HG02588 (cell line): ENCODE measurements around the gene UMOD.

Source experiments
- ATAC-seq: cut with Tn5 transposase; IDR thresholded peaks from one replicate; pipeline ENCODE4 v1.9.1; 2021; ENCODE audit warnings: mild to moderate bottlenecking, moderate library complexity; ENCODE audit not compliant: unreplicated experiment

UMOD gene

DNA sequence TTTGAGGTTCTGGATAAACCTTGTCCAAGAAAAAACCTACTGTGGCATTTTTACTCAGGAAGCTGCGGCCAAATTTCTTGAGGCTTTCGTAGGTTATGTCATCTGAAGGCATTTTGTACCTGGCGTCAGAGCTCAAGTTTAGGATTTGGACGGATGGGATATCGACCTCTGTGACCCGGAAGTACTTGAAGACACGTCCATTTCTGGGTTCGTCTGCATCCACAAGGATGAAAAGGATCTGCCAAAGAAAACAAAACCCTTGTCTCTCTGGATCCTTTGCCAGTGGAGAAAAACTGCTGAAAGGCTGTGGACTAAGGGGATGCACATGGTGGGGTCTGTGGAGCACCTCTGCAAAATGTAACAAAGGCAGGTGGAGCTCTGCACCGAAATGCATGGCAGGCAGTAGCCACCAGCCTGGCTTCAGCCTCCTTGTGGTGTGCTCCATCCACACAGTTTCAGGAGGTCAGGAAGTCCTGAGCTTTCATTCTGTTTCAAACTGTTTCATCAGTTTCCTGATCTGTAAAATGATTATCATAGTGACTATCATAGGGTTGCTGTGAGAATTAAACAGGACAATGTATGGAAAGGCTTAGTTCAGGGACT, 17.0 kb upstream of the UMOD start:
- ATAC-seq = no peak

DNA sequence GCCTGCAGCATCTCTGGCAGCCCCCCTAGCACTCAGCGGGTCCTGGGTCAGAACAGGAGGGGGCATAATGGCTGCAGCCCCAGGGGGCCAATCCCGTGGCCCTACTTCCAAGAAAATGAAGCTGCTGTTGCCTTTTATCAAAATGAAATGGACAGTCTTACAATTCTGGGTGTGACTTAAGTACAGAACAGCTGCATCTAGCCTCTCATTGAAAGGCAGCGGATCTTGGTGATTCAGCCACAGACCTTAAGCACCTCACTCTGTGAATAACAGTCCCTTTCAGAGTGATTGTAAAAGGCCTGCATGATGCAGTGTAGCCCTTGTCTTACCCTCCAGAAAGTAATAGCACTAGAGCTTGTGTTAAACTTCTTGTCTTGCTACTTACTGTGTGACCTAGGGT, 11.5 kb upstream of the UMOD start:
- ATAC-seq = no peak

DNA sequence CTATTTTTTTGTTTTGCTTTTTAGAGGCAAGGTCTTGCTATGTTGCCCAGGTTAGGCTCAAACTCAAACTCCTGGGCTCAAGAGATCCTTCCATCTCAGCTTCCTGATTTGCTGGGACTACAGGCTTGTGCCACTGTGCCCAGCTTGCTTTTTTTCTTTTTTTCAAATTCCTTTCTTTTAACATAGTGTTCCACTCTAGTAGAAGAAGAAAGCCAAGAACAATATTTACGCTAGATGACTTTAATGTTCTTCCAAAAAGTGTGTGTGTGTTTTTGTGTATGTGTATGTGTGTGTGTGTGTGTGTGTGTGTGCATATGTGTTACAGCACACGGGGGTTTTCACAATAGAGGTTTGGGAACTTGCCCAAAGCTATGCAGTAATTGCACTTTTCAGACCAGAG, 10.7 kb upstream of the UMOD start:
- no peak for ATAC-seq

DNA sequence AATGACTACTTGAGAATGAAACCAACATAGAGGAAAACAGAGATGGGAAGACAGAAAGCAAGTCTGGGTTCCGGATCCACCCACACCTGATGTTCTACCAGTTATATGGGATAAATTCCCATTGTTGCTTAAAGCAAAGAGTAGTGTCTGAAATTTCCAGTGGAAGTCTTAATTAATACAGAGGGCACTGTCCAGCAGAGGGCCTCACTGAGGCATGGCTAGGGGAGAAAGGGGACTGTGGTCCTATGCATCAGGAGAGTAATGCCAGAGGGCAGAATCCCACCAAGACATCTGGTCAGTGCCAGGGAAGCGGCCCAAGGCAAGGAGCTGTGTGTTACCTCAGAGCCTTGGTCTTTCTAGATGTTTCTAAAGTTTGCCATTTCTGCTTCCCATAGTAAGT, 7.5 kb upstream of the UMOD start:
- no peak for ATAC-seq

DNA sequence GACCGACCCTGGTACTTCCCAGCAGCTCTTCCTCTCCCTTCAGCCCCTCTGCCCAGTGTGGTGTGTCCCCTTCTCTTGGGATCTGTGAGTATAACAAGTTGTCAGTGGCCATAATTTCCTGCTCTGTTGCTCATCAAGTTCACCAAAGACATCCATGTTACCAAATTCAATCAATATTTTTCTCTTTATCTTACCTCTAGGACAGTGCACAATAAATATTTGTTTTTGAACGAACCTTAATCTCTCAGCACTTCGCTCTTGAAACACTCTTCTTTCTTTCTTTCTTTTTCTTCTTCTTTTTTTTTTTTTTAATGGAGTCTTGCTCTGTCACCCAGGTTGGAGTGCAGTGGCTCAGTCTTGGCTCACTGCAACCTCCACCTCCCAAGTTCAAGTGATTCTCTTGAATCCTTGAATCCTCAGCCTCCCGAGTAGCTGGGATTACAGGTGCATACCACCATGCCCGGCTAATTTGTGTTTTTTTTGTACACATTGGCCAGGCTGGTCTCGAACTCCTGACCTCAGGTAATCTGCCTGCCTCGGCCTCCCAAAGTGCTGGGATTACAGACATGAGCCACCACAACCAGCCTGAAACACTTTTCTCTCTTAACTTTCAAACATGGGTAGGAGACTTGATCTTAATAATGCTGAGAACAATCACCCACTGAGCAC, 2.7 kb upstream of the UMOD start:
- ATAC-seq = no peak

DNA sequence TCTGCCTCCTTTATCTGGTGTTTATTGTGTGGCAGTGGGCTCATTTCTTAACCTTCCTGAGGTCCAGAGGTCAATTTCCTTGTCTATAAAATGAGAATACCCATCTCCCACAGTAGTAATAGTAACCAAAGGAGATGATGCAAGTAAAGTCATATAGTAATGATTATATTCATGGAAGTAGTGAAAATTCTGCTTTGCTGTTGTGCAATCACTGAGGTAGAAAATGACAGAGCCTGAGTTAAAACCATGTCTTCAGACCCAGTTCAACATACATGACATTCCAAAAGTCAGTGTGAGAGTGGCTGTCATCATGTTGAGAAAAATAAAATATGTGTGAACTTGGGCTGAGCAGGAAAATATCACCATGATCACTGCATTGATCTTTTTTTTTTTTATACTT, 864 bp upstream of the UMOD start:
- no peak for ATAC-seq

DNA sequence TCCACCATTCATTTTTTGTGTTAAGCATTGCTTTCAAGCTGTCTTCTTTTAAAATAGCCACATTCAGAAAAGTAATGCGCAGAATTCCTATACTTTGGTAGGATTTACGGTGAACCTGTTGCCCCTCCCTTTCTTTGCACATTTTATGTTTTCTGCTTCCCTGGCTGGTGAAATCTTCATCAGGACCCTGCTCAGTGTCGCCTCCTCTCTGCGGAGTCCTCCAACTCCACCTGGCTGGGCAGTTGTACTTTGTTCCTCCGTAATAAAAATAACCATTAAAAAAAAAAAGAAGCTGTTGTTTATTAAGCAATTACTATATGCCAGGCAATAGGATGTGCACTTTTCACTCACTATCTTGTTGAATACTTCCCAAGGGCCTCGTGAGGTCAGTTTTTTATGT, 2.9 kb downstream of the UMOD start:
- no peak for ATAC-seq

DNA sequence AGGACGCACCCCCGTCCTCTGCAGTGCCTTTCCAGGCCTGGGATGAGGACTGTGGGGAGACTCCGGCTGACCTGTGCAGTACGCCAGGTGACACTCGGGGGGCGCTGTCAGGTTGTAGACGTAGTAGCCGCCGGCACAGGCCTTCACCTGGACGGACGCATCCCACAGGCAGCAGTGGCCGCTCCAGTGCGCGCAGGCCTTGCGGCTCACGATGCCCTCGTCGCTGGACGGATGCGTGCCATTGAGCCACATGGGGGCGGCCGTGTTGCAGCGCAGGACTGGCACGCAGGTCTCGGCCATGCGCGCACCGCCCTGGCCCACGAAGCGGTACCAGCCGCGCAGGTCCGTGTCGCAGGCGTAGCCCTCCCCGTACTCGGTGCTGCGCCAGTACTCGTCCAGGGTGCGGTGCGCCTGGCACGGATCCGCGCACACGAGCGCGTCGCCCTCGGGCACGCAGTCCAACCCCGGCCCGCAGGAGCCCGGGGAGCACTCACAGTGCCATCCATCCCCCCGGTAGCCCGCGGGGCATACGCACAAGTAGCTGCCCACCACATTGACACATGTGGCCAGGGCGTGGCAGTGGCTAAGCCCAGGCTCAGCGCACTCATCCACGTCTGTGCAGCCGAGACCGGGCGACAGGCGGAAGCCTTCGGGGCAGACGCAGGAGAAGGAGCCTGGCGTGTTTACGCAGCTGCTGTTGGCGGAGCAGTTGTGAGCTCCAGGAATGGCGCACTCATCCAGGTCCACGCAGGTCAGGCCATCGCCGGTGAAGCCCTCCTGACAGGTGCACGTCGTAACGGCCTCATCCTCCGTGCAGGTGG, 3.9 kb downstream of the UMOD start:
- no peak for ATAC-seq

DNA sequence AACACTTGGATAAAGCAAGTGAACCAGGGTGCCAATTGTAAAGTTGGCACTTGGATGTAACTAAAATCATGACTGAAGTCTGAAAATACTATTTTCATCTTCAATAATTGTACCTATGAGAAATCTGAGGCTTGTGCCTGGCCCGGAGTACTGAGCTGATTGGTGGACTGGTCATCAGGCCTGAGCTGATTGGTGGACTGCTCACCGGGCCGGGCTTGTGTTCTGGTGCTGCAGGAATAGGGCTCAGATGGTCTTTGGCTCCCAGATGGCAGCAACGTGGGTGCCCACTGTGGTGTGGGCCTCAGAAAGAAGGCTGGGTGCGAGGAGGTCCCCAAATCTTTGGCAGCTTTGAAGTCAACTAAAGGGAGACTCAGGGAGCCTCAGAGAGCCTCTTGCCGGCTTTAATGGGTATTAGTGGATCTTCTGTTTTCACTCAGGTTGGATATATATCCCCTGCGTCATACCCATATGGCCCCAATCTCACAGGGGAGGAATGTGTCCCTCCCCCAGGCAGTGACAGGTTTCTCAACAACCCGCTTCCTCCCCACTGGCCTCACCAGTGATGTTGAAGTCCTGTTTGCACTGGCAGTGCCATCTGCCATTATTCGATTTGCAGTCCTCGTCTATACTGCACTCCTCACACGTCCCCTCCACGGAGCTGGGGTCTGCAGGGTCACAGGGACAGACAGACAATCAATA, 4.7 kb downstream of the UMOD start:
- ATAC-seq = no peak

DNA sequence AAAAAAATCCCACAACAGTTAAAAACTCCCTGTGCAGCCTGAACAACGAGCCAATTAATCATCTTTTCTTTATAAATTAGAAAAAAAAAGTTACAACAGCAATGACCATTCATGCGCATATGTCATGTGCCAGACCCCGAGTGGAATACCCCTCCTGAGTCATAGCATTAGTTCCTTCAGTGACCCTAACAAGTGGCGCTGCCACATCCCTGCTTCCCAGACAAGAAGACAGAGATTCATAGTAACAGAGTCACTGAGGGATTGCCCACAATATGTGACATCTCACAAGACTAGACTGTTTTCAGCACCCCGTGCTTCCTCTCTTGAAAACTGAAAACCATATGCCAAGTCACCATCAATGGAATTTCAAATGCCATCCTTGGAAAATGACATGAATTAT, 7.9 kb downstream of the UMOD start:
- ATAC-seq = no peak

DNA sequence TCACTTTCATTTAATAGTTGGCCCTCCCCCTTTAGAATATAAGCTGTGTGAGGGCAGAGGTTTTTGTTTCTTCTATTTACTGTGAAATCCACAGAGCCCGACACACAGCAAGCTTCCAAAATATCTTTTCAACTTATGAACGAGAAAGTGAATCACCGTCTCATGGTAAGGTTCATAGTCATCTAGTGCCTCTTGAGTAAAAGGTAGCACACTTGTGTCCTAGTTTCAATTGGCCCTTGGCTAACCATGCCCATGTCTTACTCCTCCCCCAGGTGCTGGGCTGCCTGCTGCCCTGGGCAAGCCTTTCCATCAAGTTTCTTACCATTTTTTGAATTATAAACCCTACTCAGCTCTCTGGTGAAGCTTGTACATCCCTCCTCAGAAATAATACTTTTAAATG, 12.8 kb downstream of the UMOD start:
- no peak for ATAC-seq

DNA sequence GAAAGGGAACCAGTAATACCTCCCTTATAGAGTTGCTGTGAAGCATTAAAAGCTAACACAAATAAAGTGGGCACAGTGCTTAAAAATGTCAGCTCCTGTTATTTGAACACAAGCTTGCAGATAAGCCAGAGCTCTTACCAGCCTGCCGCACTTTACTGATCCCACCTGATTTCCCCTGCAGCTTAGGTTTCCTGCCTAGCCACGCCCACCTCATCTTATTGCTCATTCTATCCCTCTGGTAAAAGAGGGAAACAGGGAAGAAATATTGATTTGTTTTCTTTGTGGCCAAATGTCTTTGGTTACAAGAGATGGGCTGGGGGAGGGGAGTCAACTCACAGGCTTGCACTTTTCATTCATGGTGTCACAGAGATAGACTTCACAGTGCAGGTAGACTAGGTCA, 15.6 kb downstream of the UMOD start:
- ATAC-seq = no peak

DNA sequence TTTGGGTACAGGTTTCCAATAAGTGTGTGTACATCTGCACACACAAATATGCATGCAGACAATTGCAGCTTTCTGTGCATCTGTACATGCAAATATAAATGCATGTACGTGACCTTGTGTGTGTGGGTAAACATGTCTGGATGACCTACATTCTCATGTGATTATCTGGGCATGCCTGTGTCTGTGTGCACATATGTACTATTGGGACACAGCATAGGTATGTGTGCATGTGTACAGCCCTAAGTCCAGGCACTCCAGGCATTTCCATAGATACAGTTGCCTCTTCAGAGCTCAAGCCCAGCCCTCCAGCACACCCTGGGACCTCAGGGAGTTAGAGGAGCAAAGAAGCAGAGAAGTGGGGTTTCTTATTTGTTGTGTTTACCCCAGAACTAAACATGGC, 18.1 kb downstream of the UMOD start:
- ATAC-seq = no peak

DNA sequence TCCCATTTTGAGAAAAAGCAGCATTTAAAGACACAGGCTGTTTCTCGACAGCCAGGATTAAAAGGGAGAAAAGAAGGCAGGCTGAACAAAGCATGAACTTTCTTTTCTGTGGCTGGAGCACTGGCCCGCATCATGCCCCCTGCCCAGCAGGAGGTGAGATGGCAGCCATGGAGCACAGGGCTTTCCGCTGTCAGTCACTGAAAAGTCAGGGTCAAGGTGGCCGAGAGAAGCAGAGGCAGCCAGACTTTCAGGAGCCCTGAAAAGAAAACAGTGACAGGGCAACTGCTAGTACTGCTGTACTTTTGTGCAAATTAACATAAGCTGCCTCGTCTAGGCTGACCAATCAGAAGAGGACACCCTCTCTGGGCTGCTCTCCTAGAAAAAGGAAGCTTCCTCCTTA, 19.4 kb downstream of the UMOD start:
- no peak for ATAC-seq

DNA sequence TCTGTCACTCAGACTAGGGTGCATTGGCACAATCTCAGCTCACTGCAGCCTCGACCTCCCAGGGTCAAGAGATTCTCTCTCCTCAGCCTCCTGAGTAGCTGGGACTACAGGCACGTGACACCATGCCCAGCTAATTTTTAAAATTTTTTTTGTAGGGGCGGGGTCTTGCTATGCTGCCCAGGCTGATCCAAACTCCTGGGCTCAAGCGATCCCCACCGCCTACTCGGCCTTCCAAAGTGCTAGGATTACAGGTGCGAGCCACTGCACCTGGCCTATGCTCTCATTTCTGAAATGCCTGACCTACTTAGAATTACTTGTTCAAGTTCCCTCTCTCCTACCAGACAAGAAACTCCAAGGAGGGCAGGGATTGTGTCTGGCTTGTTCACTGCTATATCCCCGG, 20.1 kb downstream of the UMOD start:
- ATAC-seq = no peak

DNA sequence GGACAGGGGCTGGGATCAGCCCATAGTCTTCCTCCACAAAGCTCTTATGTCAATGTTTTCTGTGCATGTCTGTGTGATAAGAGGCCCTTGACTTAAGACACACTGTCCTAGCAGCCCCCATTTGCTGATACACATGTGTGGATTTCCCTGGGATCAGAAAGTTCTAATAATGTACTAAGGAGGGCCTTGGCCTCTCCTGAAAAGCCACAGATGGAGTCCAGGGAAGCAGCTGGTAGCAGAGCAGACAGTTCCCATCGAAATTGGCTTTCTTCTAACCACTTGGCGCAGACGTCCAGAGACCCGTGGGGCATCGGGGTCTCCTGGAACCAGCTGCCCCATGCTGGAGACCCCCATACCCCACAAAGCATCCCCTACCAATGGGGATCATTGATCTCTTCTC, 20.9 kb downstream of the UMOD start:
- ATAC-seq = no peak

DNA sequence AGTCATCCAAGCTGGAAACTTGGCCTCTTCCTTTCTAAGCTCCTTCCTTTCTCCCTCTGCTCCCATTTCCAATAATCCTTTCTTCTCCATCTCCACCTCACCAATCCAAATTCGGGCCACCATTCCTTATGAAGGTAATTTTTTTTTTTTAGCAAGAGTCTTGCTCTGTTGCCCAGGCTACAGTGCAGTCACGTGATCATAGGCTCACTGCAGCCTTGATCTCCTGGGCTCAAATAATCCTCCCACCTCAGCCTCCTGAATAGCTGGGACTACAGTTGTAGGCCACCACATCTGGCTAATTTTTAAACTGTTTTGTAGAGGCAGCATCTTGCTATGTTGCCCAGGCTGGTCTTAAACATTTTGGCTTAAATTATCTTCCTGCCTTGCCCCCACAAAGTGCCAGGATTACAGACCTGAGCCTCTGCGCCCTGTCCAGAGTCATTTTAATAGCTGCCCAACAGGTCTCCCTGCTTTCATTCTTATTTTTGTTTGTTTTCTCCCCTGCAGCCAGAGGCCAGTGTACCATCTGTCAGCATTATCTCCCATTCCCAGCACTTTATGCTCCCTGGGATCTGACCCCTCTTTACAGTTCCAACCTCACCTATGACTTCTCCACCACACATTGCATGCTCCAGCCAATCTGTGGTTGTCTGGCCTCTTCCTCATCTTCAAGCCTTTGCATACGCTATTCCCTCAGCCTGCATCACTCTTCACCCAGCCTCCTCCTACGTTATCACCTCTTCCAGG, 22.9 kb downstream of the UMOD start:
- no peak for ATAC-seq

DNA sequence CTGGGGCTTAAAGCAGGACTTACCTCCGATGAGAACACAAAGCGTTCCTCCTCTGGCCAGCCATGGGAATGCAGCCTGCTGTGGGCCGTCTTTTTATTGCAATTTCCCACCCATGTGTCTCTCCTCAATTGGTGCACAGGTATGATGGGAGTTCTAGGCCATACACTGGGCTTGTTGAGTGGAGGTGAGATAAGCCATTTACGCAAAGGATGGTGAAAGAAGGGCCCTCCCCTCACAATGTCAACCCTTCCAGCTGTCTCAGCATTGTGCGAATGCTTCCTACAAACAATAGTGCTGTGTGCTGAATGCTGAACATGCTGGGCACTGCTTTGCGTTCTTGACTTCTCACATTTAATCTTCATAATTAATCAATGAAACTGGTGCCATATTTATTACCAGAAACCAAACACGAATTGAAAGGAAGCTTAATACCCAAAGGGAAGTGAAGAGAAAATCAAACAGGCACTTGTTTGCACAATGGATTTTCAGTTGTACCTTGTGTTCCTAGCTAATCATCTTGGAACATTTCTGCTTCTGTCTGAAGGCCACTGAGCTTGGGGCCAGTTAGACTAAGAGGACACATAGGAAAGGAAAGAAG, 25.0 kb downstream of the UMOD start, which contains the start of gene GP2:
Gene GP2 (minus strand): TSS at position 70 of the 598 bp plus-strand sequence. CDS start 1,082 bp downstream, outside the sequence.
- ATAC-seq = no peak

DNA sequence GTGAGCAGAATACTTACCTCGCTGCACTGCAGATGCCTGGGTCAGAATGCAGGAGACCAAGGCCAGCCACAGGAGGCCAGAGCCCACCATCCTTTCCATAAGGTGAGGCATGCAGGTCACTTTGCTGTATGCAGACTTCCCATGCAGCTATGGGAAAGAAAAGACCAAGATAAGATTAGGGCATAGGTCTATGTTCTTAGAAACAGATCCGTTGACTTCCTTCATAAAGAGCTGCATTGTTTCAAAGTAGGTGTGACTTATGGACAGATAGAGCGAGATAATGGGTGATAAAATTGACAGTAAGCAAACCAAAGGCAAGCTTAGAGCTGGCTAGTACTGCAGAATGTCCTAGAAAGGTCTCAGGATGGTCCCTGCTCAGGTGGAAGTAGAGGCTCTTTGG, 26.2 kb downstream of the UMOD start:
- ATAC-seq = no peak

DNA sequence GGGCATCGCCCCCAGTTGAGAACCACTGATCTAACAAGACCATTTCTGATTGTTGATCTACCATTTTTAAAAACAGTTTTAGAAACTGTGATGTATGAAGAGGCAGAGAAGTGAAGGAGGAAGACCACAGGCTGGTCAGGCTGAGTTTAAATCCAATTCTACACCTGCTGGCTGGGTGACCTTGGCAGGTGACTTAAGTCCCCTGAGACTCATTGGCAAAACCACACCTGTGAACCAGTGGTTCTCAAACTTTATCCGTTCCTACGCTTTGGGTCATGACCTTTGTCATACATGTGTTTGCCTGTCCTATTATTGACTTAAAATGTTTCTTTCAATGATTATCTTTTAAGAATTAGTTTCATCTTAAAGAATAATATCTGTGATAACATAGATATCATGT, 27.5 kb downstream of the UMOD start:
- ATAC-seq = no peak
